SKM-1 treated with dmso at 0.1 percent for 144 hours (cell line): Measurements from ENCODE around the gene CPNE4.
"Not testable (repeated sequence)": the region's sequence is repeated elsewhere in the genome, so short reads cannot be mapped to it uniquely, and the experiment has no call there.

Source experiments
- DNase-seq: peaks from one replicate; lab custom pipeline; 2025; ENCODE audit not compliant: unreplicated experiment; lab: John Stamatoyannopoulos, UW

The CPNE4 gene

DNA sequence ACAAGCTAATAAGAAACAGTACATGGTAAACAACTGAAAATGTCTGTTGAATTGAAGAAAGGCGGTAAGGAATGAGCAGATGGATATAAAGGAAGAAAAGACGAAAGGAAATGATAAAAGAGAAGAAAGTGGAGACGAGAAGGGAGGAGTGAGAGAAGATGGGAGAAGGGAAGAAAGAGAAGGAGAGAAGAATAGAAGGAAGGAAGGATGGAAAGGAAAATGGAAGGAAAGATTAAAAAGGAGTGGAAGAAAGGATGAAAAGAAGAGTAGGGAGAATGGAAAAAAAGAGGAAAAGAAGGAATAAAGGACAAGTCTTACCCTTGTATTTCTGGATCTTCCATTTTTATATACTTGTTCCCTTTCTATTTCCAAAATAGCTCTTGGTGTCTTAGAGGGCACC lies 17.7 kb downstream of the CPNE4 start:
- DNase-seq: no peak

- DNase-seq: no peak
Measured at GRCh38 chr3:132016061-132017041, 18.5 kb downstream of the CPNE4 start.

DNA sequence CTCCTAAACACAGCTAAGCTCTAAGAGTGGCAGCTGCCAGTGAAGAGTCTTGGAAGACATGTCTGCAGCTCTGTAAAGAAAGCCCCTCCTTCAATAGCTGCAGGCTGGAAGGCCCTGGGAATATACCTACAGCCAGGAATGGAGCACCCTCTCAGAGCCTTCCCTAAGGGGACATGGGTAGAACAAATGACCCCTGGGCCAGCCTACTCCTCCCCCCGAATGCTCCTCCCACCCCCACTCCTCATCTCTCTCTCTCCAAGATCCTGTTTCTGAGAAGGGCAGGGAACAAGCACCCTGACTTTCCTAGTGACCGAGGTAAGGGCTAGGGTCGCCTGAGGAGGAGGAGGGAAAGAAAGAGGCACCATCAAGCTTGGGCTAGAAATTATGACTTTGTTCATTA lies 20.7 kb downstream of the CPNE4 start:
- DNase-seq: no peak

DNA sequence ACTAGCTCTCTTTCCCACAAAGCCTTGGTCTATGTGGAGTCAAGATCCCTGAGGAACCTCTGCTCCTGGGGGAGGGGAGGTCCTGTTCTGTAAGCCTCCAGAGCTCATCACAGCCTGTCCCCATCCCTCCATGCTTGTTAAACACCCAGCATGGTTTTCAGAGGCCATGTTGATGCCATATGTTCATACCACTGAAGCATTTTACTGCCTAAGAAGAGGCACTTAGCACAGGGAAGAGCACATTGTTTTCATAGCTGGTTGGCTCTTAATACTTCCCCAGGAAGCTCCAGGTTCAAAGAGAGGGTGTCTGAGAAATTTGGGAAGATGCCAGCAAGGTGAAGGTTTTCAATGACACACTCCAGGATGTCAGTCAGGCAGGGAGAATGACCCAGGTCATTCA lies 25.6 kb downstream of the CPNE4 start:
- DNase-seq: no peak

DNA sequence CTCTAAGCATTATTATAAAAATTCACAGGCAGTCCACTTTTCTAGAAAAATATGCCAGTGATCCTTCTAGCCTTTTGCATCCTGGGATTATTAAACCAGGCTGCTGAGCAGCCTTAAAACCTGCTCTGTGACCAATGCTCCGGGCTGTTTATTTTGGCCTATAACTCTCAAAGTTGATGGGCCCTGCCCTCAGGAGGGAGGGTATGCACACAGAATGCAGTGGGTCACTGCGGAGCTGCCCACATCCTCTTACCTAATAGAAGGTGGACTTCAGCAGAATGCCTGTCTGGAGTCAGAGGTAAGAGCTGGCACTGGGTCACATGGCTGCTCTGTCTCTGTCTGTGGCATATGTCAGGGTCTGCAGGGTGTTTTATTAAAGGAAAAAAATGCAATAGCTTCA lies 26.0 kb downstream of the CPNE4 start:
- DNase-seq: no peak

DNA sequence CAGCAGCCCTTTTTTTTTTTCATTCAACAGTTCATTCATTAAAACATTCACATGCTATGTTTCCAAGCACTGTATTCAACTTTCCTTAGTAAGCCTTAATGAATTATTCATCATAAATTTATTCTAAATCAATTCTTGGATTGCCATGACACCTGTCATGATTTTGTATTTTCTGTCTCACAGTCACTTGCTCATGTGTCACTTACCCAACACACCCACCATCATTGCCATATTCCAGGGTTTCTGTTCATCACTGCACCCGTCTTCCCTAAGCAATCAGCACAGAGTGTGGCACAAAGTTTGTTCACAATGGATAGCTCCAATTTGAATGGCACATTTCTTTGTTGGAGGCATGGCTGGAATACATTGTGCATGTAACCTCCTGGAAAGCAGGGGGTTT lies 27.2 kb downstream of the CPNE4 start:
- no peak for DNase-seq

DNA sequence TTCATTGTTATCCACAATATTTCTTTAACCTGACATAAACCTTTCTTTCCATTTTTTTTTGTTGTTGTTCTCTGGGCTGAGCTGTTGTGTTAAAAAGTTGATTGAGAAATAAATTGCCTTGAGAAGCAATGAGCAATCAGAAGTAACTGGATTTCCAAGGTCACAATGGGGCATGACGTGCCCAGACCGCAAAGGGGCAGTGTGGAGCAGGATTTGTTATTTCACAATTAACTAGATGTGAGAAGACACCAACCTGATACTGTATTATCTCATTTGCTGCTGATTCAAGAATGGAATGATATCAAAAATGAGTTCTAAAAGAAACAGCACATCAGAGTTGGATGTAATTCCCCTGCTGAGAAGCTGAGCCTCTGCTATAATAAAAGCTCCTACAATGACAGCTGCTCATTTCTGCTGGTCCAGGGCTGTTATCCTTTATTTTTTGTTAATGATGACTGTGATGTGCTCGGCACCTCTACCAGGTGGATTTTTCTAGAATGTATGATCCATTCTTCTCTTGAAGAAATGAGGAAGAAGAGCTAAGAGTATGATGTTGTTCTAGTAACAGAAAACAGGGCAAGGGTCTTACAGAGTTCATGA lies 28.1 kb downstream of the CPNE4 start:
- peak; percentile 39 for DNase-seq

- no peak for DNase-seq
Measured at GRCh38 chr3:132004571-132004970, 30.2 kb downstream of the CPNE4 start.

- no peak for DNase-seq
Measured at GRCh38 chr3:132003685-132004084, 31.1 kb downstream of the CPNE4 start.

DNA sequence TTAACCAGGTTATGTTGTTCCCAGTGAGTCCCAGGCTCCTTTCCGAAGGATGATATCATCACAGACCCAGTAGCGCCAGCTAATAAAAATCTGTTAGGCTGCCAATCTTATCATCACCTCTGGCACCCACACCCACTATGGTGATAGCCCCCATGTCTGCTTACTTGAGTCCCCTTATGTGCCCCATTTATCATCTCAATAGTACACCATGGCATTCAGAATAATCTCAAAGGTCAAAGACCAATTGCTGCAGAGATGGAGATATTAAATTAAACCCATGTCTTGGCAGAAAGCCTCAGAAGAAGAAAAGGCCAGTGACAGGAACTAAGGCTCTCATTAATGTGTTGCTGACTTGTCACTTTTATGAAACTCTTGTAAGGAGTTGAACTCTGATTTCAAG lies 32.8 kb downstream of the CPNE4 start:
- no peak for DNase-seq

- DNase-seq: no peak
Measured at GRCh38 chr3:132001036-132001435, 33.8 kb downstream of the CPNE4 start.

DNA sequence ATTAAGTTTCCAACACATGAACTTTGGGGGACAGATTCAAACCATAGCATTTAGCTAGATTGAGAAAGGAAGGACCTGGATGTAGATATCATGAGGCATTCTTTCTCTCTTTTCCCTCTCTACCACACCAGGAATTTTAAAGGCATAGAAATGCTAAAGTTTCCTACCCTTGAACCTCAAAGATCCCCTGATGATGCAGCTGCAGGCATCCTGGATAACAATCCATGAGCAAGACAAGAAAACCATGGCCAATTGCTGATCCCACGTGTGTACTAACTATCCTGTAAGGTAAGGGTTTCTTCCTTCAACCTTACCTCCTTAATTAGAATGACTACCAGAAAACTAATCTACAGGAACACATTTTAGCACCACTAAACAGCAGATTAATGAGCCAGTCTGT lies 36.8 kb downstream of the CPNE4 start:
- DNase-seq: no peak

DNA sequence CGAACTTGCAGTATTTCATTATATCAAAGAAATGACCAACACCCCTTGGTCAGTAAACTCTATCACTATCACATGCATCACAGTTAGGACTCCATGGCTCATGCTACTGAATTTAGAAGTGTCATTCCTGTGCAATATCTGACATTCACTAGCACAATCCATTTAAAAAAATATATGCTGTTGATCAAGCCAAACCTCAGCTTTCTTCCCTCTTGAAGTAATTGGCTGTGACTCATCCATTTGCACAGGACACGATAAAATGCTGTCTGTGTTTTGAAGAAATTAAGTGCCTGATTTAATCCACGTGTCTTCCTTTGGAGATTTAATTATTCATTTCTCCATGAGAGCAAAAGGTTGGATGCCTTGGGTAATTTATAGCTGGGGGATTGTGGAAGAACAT lies 38.9 kb downstream of the CPNE4 start:
- DNase-seq: no peak

GRCh38 chr3:131989318-131989717 lies 45.5 kb downstream of the CPNE4 start:
- no peak for DNase-seq

DNA sequence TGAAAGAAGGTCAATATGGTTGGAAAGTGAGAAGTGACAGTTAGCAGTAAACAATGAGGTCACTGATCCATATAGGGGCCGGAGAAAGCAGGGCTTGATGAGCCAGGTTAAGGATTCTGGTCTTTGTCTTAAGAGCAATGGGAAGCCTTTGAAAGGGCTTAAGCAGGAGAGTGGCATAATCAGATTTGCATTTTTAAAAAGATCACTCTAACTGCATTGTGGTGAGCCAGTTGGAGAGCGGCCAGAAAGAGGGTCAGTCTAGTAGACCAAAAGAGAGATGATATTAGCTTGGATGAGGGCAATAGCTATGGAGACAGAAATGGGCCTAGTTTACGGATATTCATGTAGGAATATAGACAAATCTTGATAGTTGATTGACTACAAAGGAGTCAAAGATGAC lies 46.6 kb downstream of the CPNE4 start:
- DNase-seq: no peak

- DNase-seq: no peak
Measured at GRCh38 chr3:131983689-131984088, 51.1 kb downstream of the CPNE4 start.

- DNase-seq: no peak
Measured at GRCh38 chr3:131981323-131981722, 53.5 kb downstream of the CPNE4 start.

GRCh38 chr3:131976448-131976847 lies 58.4 kb downstream of the CPNE4 start:
- no peak for DNase-seq

DNA sequence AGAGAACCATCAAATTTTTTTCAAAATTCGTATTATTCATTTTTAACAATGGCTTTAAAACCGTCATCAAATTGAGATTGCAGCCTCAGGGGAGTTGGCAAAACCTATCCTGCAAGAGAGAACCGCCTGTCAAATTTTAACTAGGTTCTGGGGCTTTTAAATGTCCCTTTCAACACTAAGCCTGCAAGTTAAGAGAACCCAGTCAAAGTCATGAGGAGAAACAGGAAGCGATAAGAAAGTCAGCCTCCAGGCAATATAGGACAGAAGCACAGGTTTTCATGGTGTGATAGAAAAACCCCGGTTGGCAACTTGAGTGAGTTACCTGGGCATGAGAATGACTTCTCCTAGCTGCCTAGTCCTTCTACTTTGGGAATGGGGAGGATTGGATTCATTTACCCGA lies 59.8 kb downstream of the CPNE4 start:
- no peak for DNase-seq

DNA sequence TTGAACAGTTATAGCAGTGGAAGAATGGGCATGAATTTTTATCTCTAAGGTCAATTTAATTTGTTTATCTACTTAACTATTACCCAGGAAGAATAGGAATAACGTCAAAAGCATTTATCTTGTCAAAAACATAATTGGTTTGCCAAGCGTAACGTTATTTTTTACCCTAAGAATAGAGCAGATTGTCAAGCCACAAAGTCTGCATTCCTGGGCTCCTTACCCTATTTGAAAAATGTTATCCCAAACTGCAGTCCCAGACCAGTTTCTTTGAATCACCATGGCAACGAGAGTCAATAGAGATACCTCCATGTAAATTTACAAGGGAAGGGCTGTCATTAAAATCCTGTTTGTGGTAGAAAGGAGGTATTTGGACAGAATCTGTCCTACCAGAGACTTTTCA lies 61.1 kb downstream of the CPNE4 start:
- no peak for DNase-seq

DNA sequence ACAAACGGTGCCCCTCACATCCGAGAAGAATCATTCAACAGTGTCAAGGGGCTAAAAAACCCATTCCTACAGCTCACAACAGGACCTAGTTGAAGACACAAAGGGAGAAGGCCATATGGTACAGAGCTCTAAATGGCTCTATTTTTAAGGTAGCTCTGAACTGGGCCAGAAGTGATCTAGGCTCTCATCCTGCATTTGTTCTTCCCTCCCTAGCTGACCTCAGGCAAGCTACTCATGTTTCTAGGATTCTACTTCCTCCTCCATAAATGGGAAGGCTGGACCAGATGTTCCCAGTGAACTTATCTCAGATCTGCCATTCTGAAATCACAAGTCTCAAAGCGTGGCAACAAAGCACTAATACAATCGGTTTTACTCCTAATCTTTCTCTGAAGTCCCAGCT lies 62.3 kb downstream of the CPNE4 start:
- DNase-seq: no peak

DNA sequence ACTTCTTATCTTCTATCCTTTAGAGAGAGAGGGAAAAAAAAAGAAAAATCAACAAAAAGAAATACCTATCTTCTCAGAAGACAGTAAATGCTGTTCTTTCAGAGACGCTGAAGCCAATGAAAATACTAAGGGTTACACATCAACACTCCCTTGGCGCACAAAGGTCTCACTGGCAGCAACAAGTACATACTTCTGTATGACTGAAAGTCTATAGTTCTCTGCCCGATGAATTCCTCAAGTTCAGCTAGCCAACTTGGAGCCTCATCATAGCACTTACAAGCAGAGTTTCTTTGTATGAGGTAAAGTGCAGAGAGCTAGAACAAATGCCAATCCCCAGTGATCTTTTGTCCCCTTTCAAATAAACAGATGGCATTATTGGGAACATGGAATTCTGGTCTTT lies 62.7 kb downstream of the CPNE4 start:
- no peak for DNase-seq

DNA sequence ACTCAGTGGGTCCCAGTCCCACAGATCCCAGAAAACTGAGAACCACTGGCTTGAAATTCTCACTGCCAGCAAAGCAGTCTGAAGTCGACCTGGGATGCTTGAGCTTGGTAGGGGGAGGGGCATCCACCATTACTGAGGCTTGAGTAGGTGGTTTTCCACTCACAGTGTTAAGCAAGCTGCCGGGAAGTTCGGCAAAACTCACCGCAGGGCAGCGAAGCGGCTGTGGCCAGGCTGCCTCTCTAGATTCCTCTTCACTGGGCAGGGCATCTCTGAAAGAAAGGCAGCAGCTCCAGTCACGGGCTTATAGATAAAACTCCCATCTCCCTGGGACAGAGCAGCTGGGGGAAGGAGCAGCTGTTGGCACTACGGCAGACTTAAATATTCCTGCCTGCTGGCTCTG lies 71.4 kb downstream of the CPNE4 start:
- DNase-seq: not testable (repeated sequence)
